ENCODE results near the gene SYTL2.

DNA sequence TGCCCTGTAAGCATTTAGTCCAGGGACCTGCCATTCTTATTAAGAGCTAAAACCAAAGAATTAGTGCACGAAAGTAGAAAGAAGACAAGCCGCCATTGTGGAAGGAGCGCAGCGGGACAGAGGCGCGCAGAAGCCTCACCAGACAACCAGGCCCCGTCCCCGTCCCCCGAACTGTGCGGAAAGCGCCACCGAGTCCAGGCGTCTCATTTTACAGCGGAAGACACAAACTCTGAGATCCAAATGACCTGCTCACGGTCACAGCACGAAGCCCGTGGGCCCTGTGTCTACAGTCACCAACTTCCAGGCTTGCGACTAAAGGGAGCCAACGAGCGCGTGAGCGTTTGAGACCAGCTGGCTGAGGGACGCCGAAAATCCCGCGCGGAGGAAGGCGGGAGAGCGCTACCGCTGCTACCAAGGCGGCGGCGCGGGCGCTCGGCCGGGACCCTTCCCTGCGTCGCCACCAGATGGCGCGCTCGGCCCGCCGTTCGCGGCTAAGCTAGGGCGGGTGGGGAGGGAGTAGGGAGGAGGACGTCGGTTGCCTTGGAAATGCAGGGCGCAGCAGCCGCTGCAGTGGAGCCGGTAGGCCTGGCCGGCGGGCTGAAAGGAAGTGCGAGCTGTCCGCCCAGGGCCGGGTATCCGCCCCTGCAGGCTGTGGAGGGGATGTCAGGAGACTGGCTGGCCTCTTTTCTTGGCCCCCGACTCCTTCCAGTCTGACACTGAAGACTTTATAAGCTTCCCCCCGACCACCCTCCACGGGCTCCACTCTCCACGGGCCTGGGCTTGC is 43.8 kb upstream of the SYTL2 start:
- TF ChIP-seq, protein P1, sequence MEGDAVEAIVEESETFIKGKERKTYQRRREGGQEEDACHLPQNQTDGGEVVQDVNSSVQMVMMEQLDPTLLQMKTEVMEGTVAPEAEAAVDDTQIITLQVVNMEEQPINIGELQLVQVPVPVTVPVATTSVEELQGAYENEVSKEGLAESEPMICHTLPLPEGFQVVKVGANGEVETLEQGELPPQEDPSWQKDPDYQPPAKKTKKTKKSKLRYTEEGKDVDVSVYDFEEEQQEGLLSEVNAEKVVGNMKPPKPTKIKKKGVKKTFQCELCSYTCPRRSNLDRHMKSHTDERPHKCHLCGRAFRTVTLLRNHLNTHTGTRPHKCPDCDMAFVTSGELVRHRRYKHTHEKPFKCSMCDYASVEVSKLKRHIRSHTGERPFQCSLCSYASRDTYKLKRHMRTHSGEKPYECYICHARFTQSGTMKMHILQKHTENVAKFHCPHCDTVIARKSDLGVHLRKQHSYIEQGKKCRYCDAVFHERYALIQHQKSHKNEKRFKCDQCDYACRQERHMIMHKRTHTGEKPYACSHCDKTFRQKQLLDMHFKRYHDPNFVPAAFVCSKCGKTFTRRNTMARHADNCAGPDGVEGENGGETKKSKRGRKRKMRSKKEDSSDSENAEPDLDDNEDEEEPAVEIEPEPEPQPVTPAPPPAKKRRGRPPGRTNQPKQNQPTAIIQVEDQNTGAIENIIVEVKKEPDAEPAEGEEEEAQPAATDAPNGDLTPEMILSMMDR (conservative IDR thresholded peaks at IDR 0.05; ENCODE audit: low read length): peak; percentile 61
- no peak for TF ChIP-seq EZH2phosphoT487 (IDR thresholded peaks at IDR 0.05; ENCODE audit: borderline replicate concordance)
